GM12878 (cell line): ENCODE data around the gene TMIGD2. TPM values are rescaled to one million over a fixed set of nuclear protein-coding genes. Genes with fewer than 3 reads are reported as not detected.
A peak's percentile ranks its signal among the peaks of the same experiment; 100 is the strongest.

Experiments
- ATAC-seq: fragments of 200-7000 bp; cut with Tn5 transposase; 3 replicates; pipeline ENCODE4 v1.9.1; 2020; ENCODE audit warnings: mild to moderate bottlenecking, moderate library complexity
- BruUV-seq: library from RNA; stranded (reverse); fragments of 400-500 nt; replicated peaks from 2 replicates; lab custom pipeline; 2021; lab: Mats Ljungman, UMichigan
- CTCF ChIA-PET: fragments of 300-600 bp; sonication (Branson Sonifier 250); formaldehyde crosslinking; extraction: SDS; loops from one replicate; lab custom pipeline; 2021; ENCODE audit warnings: inconsistent platforms; lab: Yijun Ruan, JAX
- POLR2A ChIA-PET: fragments of 350-600 bp; formaldehyde crosslinking; extraction: SDS; loops from one replicate; lab custom pipeline; 2021; ENCODE audit warnings: inconsistent platforms; lab: Charles Lee
- RAD21 ChIA-PET: fragments of 300-600 bp; sonication (Branson Sonifier 250); formaldehyde crosslinking; loops from one replicate; lab custom pipeline; 2023; ENCODE audit warnings: antibody characterized with exemption; ENCODE audit not compliant: unreplicated experiment; lab: Charles Lee
- SMC1A ChIA-PET: fragments of 300-600 bp; sonication (Branson Sonifier 250); formaldehyde crosslinking; loops from one replicate; lab custom pipeline; 2023; ENCODE audit not compliant: unreplicated experiment, uncharacterized antibody; lab: Charles Lee
- DNase-seq: peaks from one replicate; pipeline ENCODE4 v3.0.0-alpha.2; 2011; ENCODE audit warnings: low read depth, low spot score
- FAIRE-seq: peaks from 3 replicates; lab custom pipeline; 2011; peaks lifted over from hg19 to GRCh38; lab: Jason Lieb, UNC
- H2AFZ ChIP-seq: 2 replicates; pipeline ENCODE4 v1.6.0; 2011; ENCODE audit warnings: low read depth, low read length, control low read depth; ENCODE audit not compliant: control insufficient read depth
- H3K27ac ChIP-seq: 2 replicates; pipeline ENCODE4 v1.5.1; 2011; ENCODE audit warnings: control low read depth; ENCODE audit not compliant: control insufficient read depth, insufficient read depth
- H3K27me3 ChIP-seq, 2 experiments: replicated peaks in 1 of 2; 2 replicates each; pipeline versions ENCODE4 v1.6.0 to v1.6.1; 2011; ENCODE audit warnings: low read length in 1 of 2; ENCODE audit not compliant: control insufficient read depth in 2 of 2, insufficient read depth in 2 of 2
- H3K36me3 ChIP-seq, 2 experiments: 2 replicates each; pipeline ENCODE4 v1.5.1; 2011; ENCODE audit warnings: low read length in 1 of 2; ENCODE audit not compliant: control insufficient read depth in 2 of 2, insufficient read depth in 2 of 2
- H3K4me1 ChIP-seq: 2 replicates; pipeline ENCODE4 v1.6.1; 2011; ENCODE audit warnings: mild to moderate bottlenecking, low read length, moderate library complexity, mixed read lengths; ENCODE audit not compliant: control insufficient read depth, insufficient read depth
- H3K4me2 ChIP-seq: 2 replicates; pipeline ENCODE4 v1.6.0; 2011; ENCODE audit warnings: control low read depth; ENCODE audit not compliant: control insufficient read depth, insufficient read depth
- H3K4me3 ChIP-seq: fragments of 200-600 bp; sonication (generic); 2 replicates; pipeline ENCODE4 v1.5.1; 2016
- H3K79me2 ChIP-seq: 2 replicates; pipeline ENCODE4 v1.6.0; 2011; ENCODE audit warnings: low read length; ENCODE audit not compliant: control insufficient read depth, insufficient read depth
- H3K9ac ChIP-seq: 2 replicates; pipeline ENCODE4 v1.8.0; 2011; ENCODE audit warnings: low read length, control low read depth, mixed read lengths; ENCODE audit not compliant: control insufficient read depth, insufficient read depth
- H3K9me3 ChIP-seq: replicated peaks from 3 replicates; pipeline ENCODE4 v1.5.1; 2011; ENCODE audit warnings: mild to moderate bottlenecking, low read length; ENCODE audit not compliant: control insufficient read depth, insufficient read depth
- H4K20me1 ChIP-seq: 2 replicates; pipeline ENCODE4 v1.6.0; 2011; ENCODE audit not compliant: control insufficient read depth, insufficient read depth
- CREB1 ChIP-seq: IDR thresholded peaks from 2 replicates; pipeline ENCODE4 v1.6.1; 2012; ENCODE audit warnings: low read depth, mild to moderate bottlenecking, inconsistent platforms
- NFYB ChIP-seq: IDR thresholded peaks from 2 replicates; pipeline ENCODE4 v1.6.1; 2011; ENCODE audit warnings: low read depth, mild to moderate bottlenecking, low read length, improper control_type of control experiment, moderate library complexity; ENCODE audit not compliant: insufficient read depth
- NR2F1 ChIP-seq: fragments of 450-650 bp; conservative IDR thresholded peaks from 2 replicates; pipeline ENCODE4 v1.6.1; 2017; ENCODE audit warnings: mild to moderate bottlenecking
- POLR2A ChIP-seq: IDR thresholded peaks from 2 replicates; pipeline ENCODE4 v1.6.1; 2011; ENCODE audit warnings: low read depth, mild to moderate bottlenecking, low read length
- SMC3 ChIP-seq: IDR thresholded peaks from 2 replicates; pipeline ENCODE4 v1.6.1; 2011; ENCODE audit warnings: low read length, improper control_type of control experiment, borderline replicate concordance
- STAT3 ChIP-seq: IDR thresholded peaks from 2 replicates; pipeline ENCODE4 v1.6.1; 2011; ENCODE audit warnings: low read depth, low read length, improper control_type of control experiment
- TCF7 ChIP-seq: IDR thresholded peaks from 2 replicates; pipeline ENCODE4 v1.6.1; 2014; ENCODE audit warnings: antibody characterized with exemption, borderline replicate concordance
- ZNF24 ChIP-seq: fragments of 450-650 bp; IDR thresholded peaks from 2 replicates; pipeline ENCODE4 v1.6.1; 2017; ENCODE audit warnings: antibody characterized with exemption, mild to moderate bottlenecking
- WGBS: methylation state at CpG from one replicate; pipeline ENCODE4 v1.1.6; 2016; ENCODE audit warnings: low lambda C conversion rate; ENCODE audit not compliant: insufficient replicate concordance, insufficient coverage; ENCODE audit errors: missing lambda C conversion rate; 5-methylcytosine and 5-hydroxymethylcytosine counted together
- in situ Hi-C: fragments of 300-500 bp; cut with MboI; formaldehyde crosslinking; loops from 9 replicates; pipeline ENCODE4 v1.14.3; 2018; ENCODE audit warnings: mixed read lengths
- intact Hi-C: fragments of 100-400 bp; cut with micrococcal nuclease; formaldehyde crosslinking; loops from one replicate; pipeline ENCODE4 v1.14.2; 2022; ENCODE audit not compliant: unreplicated experiment
- polyA plus RNA-seq, 11 experiments: library from polyadenylated mRNA; depleted of rRNA in 4 of 11; unstranded in 6 of 11; stranded (reverse) in 5 of 11; fragments of >200 nt; fragmentation: Nextera tagmentation in 4 of 11; fragmentation: Illumina TruSeq in 1 of 11; extraction: Ambion mirVana in 4 of 11; extraction: Trizol in 1 of 11; gene quantifications; 1 replicate in 1 of 11; 2 replicates in 10 of 11; pipeline versions ENCODE4 v1.2.1 to v1.2.3, GENCODE V29; 2011 to 2016; ENCODE audit warnings: inconsistent platforms in 2 of 11, missing spikeins in 2 of 11, low read depth in 1 of 11
- total RNA-seq, 4 experiments: library from RNA; depleted of rRNA in 3 of 4; stranded (reverse); fragments of >200 nt in 3 of 4; fragmentation: Illumina TruSeq in 1 of 4; extraction: Trizol in 1 of 4; gene quantifications; 2 replicates each; pipeline versions ENCODE4 v1.2.1 to v1.2.3, GENCODE V29; 2013 to 2021
- TF ChIP-seq, protein P1 (sequence below): IDR thresholded peaks from 2 replicates; pipeline ENCODE4 v1.6.1; 2012; ENCODE audit warnings: low read length, inconsistent platforms

The TMIGD2 gene
- total and polyA plus RNA-seq, 10 of the 15 experiments (the other 5 are each of a cell fraction or from before 2014, with no cell fraction given) = 0.09 to 0.40 (median 0.14) TPM; not detected in 5

DNA sequence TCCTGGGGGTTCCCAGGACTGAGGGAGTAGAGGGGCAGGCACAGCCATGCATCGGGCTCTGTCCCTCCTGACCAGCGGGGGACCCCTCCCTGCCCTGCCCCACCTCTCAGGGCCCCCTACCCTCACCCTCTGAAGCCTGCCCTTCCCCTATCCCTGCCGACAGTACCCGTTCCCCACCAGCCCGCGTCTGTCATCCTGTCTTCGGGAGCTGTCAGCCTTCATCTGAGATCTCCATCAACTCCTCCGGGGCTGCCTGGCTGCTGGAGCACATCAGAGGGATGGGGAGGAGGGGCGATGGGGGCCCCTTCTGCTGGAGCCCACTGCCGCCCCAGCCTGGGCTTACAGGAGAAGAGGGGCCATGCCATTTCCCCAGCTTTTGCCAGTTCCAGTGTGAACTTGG, 29.3 kb downstream of the TMIGD2 start:
- Histone ChIP-seq H3K4me1 (no peaks in the 10 kb centered on the region), H3K9ac (no peak overlapping the region), H3K27ac (no peak overlapping the region), H2AFZ (no peak overlapping the region)
- POLR2A ChIA-PET = no interaction called here
- intact Hi-C loops = no loop called here
- BruUV-seq = no TSS peak
- CTCF ChIA-PET = interaction anchor here (0.6 to 1.6 kb wide), 2 partner anchors 77 to 253 kb away, joined by 3 to 4 read pairs; no protein-coding TSS in a partner anchor
- TF ChIP-seq POLR2A (0 out of 2 replicates have a peak, but pooled peaks have one; percentile 9), CREB1 (no peak)
- TF ChIP-seq, all 136 proteins: peak for 1
- Histone ChIP-seq H3K9me3 (peaks cover 2% of the 10 kb centered on the region; the same call in 1 of the 3 replicates), H3K79me2 (no peaks in the 10 kb centered on the region), H3K27me3 (no peaks in the 10 kb centered on the region), H3K4me2 (no peak overlapping the region), H3K4me3 (no peak overlapping the region), H4K20me1 (no peaks in the 10 kb centered on the region), H3K36me3 (peaks cover 5 to 9% of the 10 kb centered on the region in 2 experiments)
- ChIA-PET RAD21 (no interaction called here), SMC1A (no interaction called here)
- DNase-seq (no peak), FAIRE-seq (no peak), ATAC-seq (no peak)
- WGBS = 91% methylated on average over 7 of the region's 10 CpGs
- in situ Hi-C loops = no loop called here

DNA sequence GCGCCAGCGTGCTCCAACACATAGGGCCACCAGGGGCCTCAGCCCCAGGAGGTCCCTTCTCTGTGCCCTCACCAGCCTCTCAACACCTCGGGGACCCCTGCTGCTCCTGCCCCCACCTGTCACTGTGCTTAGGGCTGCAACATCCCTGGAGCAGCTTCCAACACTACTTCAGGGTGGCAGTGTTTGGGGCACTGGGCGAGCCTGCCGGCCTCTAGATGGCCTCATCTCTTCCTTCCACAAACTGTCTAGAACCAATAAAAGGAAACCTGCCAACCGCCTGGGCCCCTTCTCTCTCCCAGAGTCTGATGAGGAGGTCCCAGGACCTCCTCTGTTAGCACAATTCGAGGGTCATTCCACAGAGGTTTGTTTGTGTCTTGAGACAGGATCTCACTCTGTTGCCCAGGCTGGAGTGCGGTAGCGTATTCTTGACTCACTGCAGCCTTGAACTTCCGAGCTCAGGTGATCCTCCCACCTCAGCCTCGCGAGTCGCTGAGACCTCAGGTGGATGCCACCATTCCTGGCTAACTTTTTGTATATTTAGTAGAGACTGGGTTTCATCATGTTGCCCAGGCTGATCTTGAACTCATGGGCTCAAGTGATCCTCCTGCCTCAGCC, 33.3 kb downstream of the TMIGD2 start:
- WGBS = 91% methylated on average over 13 of the region's 13 CpGs
- CTCF ChIA-PET = interaction anchor here (1.1 to 5.4 kb wide), 7 partner anchors 8 to 256 kb away, joined by 3 to 78 read pairs (median 18); partner anchors contain the start of gene MPND

More for the DNA sequence above, 33.3 kb downstream of the TMIGD2 start:
- DNase-seq (no peak), ATAC-seq (no peak), FAIRE-seq (no peak)
- intact Hi-C loops = loop anchor here (5.0 kb wide), 1 partner anchor 133 kb away; the partner anchor contains the start of genes CHAF1A and SH3GL1
- Histone ChIP-seq H3K4me2 (no peak overlapping the region), H3K9ac (no peak overlapping the region), H2AFZ (no peak overlapping the region), H4K20me1 (no peaks in the 10 kb centered on the region), H3K36me3 (peaks cover 10 to 17% of the 10 kb centered on the region in 2 experiments), H3K9me3 (peaks cover 2% of the 10 kb centered on the region; the same call in 1 of the 3 replicates), H3K27me3 (no peaks in the 10 kb centered on the region), H3K27ac (no peak overlapping the region), H3K79me2 (no peaks in the 10 kb centered on the region), H3K4me1 (no peaks in the 10 kb centered on the region; the same call in 1 of the 2 replicates), H3K4me3 (no peak overlapping the region)
- ChIA-PET SMC1A (interaction anchor here (2.6 kb wide), 1 partner anchor 84 kb away, joined by 12 read pairs; no protein-coding TSS in a partner anchor), RAD21 (interaction anchor here (2.0 kb wide), 1 partner anchor 84 kb away, joined by 10 read pairs; no protein-coding TSS in a partner anchor), POLR2A (no interaction called here)
- in situ Hi-C loops = loop anchor here (5.0 kb wide), 1 partner anchor 83 kb away; no protein-coding TSS in a partner anchor
- BruUV-seq = no TSS peak
- TF ChIP-seq CREB1 (no peak), NFYB (no peak), SMC3 (no peak), TCF7 (no peak), ZNF24 (no peak), NR2F1 (no peak), STAT3 (no peak)
- TF ChIP-seq, protein P1, sequence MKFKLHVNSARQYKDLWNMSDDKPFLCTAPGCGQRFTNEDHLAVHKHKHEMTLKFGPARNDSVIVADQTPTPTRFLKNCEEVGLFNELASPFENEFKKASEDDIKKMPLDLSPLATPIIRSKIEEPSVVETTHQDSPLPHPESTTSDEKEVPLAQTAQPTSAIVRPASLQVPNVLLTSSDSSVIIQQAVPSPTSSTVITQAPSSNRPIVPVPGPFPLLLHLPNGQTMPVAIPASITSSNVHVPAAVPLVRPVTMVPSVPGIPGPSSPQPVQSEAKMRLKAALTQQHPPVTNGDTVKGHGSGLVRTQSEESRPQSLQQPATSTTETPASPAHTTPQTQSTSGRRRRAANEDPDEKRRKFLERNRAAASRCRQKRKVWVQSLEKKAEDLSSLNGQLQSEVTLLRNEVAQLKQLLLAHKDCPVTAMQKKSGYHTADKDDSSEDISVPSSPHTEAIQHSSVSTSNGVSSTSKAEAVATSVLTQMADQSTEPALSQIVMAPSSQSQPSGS = no peak
